LNCaP clone FGC (cell line): ENCODE measurements around the gene RNF225.
"Not testable (repeated sequence)": the region's sequence is repeated elsewhere in the genome, so short reads cannot be mapped to it uniquely, and the experiment has no call there.

Source experiments
- DNase-seq: peaks from one replicate; pipeline ENCODE4 v3.0.0-alpha.2; 2011; ENCODE audit warnings: low read depth
- H3K4me3 ChIP-seq: 2 replicates; pipeline ENCODE4 v1.5.1; 2011; ENCODE audit warnings: mild to moderate bottlenecking, low read depth, low read length, control low read depth
- TF ChIP-seq, protein P1 (sequence below): IDR thresholded peaks from 2 replicates; pipeline ENCODE4 v1.5.1; 2012; ENCODE audit warnings: mild to moderate bottlenecking; ENCODE audit not compliant: control insufficient read depth, insufficient read depth; ENCODE audit errors: extremely low read depth

RNF225 gene

DNA sequence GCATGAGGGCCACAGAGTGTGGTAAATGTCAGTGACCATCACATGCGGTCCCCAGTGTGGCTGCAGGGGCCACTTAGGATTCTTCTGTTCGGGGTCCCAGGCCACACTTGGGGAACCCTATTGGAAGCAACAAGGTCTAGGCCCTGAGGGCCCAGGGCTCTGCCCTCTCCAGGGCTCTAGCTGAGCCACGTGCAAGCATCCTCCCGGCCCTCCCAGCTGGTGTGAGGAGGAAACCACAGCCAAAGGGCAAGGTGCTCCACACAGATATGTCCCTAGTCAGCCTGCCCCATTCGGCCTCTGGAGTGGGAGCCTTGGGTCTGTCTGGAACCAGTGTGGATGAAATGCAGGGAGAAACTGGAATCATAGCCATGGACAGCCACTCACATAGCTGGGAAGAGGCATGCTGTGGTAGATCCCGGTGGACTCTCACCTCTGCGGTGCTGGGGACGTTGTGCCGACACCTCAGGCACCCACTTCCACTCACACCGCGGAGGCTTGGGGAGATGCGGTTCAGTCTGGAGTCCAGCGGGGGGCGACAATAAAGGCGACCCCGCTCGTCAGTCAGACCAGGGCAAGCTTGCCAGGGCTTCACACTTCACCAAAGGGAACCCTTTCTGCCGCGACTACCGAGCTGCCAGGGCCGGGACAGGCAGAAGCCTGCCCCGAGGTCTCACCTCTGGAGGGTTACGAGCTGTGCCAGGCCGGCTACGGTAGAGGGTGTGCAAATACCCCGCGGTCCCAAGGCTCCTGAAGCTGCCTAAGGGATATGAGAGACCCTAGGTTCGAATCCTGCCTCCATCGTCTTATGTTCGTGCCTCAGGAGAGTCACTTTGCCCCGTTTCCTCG, 28.6 kb upstream of the RNF225 start:
- no peak for DNase-seq
- TF ChIP-seq, protein P1, sequence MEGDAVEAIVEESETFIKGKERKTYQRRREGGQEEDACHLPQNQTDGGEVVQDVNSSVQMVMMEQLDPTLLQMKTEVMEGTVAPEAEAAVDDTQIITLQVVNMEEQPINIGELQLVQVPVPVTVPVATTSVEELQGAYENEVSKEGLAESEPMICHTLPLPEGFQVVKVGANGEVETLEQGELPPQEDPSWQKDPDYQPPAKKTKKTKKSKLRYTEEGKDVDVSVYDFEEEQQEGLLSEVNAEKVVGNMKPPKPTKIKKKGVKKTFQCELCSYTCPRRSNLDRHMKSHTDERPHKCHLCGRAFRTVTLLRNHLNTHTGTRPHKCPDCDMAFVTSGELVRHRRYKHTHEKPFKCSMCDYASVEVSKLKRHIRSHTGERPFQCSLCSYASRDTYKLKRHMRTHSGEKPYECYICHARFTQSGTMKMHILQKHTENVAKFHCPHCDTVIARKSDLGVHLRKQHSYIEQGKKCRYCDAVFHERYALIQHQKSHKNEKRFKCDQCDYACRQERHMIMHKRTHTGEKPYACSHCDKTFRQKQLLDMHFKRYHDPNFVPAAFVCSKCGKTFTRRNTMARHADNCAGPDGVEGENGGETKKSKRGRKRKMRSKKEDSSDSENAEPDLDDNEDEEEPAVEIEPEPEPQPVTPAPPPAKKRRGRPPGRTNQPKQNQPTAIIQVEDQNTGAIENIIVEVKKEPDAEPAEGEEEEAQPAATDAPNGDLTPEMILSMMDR, result no peak
- no peak overlapping the region for H3K4me3 ChIP-seq

DNA sequence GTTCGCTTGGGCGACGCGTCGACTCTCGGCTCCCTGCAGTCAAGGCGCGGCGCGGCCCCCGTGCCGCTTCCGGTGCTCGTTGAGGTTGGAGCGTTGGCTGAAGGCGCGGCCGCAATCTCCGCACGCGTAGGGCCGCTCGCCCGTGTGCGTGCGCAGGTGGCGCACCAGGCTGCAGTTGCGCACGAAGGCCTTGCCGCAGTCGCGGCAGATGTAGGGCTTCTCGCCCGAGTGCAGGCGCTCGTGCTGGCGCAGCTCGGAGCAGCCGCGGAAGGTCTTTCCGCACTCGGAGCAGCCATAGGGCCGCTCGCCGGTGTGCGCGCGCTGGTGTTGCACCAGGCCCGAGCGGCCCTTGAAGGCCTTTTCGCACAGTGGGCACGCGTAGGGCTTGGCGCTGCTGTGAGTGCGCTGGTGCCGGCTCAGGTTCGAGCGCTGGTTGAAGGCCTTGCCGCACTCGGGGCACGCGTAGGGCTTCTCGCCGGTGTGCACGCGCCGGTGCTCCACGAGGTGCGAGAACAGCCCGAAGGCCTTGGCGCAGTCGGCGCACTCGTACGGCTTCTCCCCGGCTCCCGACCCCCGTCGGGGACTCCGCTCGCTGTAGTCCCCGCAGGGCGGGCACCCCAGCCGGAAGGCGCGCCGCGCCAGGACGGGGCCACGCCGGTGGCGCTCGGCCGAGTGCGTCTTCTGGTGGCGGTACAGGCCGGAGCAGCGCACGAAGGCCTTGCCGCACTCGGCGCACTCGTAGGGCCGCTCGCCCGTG, 27.6 kb upstream of the RNF225 start:
- DNase-seq, result no peak
- TF ChIP-seq, protein P1, result no peak

DNA sequence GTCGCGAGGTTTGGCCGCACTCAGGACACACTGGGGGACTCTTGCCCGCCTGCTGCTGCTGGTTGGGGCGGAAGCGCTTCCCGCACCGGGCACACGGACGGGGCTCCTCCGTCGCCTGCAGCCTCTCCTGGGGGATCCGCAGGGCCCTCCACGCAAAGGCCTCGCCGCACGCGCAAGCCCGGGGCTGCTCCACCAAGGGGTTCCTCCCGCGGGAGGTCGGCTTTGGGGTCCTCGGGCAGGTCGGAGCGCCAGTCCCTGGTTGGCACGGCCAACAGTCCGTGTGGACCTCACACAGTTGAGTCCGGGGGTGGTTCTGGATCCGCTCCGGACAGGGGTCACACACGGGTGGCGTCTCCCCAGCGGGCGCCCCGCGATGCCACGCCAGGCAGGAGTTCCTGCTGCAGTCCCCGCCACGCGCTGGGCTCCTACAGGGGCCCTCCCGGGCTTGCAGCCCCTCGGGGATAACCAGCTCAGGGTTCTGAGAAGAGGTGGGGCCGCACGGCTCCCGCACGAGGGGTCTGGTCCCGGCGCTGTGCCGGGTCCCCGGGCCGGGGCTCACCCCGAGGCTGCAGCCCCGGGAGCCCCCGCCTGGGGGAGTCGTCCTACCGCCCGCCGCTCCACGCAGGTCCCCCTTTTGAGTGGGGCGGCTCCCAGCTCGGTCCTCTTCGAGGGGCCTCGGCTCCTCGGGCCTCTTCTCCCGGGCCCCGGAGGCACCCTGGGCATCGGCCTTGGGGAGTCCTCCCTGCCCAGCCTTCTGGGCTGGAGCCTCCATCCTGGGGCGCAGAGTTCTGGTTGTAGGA, 26.7 kb upstream of the RNF225 start:
- TF ChIP-seq, protein P1, result no peak
- H3K4me3 ChIP-seq, result no peak overlapping the region
- no peak for DNase-seq

More for the DNA sequence above, 27.6 kb upstream of the RNF225 start:
- H3K4me3 ChIP-seq, result no peak overlapping the region

DNA sequence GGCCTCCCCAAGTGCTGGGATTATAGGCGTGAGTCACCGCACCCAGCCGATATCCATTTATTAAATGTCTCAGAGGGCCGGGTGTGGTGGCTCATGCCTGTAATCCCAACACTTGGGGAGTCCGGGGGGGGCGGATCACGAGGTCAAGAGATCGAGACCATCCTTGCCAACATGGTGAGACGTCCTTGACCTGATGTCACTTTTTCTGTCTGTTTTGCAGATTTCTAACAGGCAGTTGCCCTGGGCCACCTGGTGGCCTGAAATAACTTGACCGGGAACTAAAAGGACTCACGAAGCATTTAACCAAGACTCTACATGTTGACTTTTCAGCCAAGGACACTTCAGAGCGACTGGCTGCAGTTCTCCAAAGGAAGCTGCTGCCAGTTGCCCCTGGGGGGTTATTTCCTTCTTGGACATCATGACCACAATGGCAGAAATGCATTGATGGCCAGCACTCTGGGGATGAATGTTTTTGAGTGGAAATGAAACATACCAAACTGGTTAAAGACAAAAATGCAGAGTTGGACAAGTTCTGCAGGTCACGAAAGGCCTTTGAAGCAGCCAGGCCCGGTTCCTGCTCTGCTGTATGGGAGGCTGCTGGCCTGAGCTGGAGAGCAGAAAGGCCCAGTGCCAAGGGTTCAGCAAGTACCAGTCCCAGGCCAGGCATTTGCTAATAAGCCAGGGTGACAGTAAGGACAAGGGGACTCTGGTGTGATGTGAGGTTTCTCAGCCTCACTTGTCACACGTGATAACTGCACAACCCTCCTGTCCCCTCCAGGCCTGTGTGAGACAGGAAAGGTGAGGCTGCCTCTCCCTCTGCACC, 22.9 kb upstream of the RNF225 start:
- no peak overlapping the region for H3K4me3 ChIP-seq
- no peak for DNase-seq
- TF ChIP-seq, protein P1, result peak; percentile 22; the same call in 1 of the 2 replicates

DNA sequence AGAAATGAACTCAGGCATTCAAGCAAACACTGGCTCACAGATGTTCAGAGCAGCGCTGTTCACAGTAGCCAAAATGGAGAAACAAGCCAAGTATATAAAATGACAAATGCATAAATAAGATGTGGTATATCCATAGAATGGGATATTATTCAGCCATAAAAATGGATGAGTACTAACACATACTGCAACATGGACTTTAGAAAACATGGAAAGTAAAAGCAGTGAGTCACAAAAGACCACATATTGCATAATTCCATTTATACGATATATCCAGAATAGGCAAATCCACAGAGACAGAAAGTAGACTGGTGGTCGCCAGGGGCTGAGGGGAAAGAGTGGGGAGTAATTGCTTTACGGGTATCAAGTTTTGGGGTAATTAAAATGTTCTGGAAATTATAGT, 21.3 kb upstream of the RNF225 start:
- DNase-seq, result no peak
- TF ChIP-seq, protein P1, result no peak
- no peak overlapping the region for H3K4me3 ChIP-seq

DNA sequence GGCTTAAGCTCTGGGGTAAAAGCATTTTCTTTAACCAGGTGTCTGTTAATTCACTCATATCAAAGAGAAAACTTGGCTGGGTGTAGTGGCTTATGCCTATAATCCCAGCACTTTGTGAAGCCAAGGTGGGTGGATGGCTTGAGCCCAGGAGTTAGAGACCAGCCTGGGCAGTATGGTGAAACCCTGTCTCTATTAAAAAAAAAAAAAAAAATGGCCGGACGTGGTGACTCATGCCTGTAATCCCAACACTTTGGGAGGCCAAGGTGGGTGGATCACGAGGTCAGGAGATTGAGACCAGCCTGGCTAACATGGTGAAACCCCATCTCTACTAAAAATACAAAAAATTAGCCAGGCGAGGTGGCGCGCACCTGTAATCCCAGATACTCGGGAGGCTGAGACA, 18.7 kb upstream of the RNF225 start:
- not testable (repeated sequence) for H3K4me3 ChIP-seq, DNase-seq
